ENCODE measurements around the gene MEF2C. TPM values are rescaled to one million over a fixed set of nuclear protein-coding genes. Genes with fewer than 3 reads are reported as not detected.

MEF2C gene
- total and polyA plus RNA-seq, 2 experiments from 2014 or later: 0.97 to 1.6 TPM

DNA sequence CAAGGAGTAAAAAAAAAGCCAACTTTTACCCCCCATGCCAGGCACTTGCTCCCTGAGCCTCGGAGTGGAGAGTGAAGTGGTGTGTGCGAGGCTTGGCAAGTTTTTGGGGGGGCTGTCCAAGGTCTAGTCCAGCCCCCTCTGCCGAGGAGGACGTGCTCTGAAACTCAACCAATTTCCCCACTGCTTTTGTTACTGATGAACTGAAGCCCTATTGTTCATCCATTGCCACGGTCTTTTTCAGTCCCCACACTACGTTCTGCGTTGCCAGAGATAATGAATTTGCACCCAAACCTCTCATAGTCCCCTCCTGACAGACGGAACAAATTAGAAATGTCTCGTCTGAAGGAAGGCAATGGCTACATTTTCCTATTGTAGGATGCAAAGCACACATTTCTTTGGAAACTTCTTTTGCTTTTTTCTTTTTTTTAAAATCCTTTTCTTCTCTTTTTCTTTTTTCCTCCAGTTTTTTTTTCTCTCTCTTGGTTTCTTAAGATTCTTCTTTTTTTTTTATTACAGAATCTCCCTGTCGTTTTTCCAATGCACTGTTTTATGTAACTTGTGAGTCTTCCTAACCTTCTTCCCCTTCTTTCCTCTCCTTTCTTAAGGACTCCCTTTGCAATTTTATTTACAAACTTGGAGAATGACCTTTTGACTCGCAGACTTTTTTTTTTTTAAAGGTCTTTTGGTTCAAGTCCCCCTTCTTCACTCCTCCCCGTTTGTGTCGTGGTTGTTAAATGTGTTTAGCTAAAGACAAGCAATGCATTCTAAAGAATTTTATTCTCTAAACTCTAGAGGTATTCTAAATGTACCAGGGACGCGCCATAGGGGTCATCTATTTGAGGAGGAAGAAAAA lies 209.5 kb downstream of the MEF2C start:
- Histone ChIP-seq H3K9me2 (ENCODE audit: insufficient read depth) (no peaks in the 10 kb centered on the region), H3K27me3 (ENCODE audit: insufficient read depth) (peaks cover 87% of the 10 kb centered on the region), H3K36me3 (ENCODE audit: insufficient read depth) (no peaks in the 10 kb centered on the region), H3K79me2 (replicated peaks; ENCODE audit: insufficient read depth) (no peaks in the 10 kb centered on the region), H3K4me3 (peak overlapping the region; percentile 60), H2AFZ (no peak overlapping the region; the same call in 1 of the 2 replicates), H3F3A (replicated peaks; ENCODE audit: low read depth) (peaks cover 26% of the 10 kb centered on the region), H3K4me1 (ENCODE audit: insufficient read depth) (peaks cover 71% of the 10 kb centered on the region), H3K27ac (ENCODE audit: low read depth) (no peak overlapping the region), H3K4me2 (peak overlapping the region; percentile 90), H4K20me1 (replicated peaks; ENCODE audit: insufficient read depth) (no peaks in the 10 kb centered on the region; the same call in 1 of the 2 replicates)
- Mint-ChIP-seq H3K36me3 (ENCODE audit: low read depth) (no peaks in the 10 kb centered on the region; the same call in 2 of the 3 replicates), H3K4me3 (peak overlapping the region; percentile 83), H3K27ac (no peak overlapping the region), H3K4me1 (peaks cover 62% of the 10 kb centered on the region), H3K27me3 (ENCODE audit: insufficient read depth, low read depth, poor library complexity) (peaks cover 87% of the 10 kb centered on the region), H3K9me3 (no peaks in the 10 kb centered on the region)
- peak; percentile 59 for DNase-seq (ENCODE audit: low spot score)
- TF ChIP-seq, protein P1, sequence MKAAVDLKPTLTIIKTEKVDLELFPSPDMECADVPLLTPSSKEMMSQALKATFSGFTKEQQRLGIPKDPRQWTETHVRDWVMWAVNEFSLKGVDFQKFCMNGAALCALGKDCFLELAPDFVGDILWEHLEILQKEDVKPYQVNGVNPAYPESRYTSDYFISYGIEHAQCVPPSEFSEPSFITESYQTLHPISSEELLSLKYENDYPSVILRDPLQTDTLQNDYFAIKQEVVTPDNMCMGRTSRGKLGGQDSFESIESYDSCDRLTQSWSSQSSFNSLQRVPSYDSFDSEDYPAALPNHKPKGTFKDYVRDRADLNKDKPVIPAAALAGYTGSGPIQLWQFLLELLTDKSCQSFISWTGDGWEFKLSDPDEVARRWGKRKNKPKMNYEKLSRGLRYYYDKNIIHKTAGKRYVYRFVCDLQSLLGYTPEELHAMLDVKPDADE (IDR thresholded peaks at IDR 0.05): no peak
- peak; percentile 79 for TF ChIP-seq EZH2 (IDR thresholded peaks at IDR 0.05; ENCODE audit: low read depth, unreplicated experiment)
- no peak for ATAC-seq

DNA sequence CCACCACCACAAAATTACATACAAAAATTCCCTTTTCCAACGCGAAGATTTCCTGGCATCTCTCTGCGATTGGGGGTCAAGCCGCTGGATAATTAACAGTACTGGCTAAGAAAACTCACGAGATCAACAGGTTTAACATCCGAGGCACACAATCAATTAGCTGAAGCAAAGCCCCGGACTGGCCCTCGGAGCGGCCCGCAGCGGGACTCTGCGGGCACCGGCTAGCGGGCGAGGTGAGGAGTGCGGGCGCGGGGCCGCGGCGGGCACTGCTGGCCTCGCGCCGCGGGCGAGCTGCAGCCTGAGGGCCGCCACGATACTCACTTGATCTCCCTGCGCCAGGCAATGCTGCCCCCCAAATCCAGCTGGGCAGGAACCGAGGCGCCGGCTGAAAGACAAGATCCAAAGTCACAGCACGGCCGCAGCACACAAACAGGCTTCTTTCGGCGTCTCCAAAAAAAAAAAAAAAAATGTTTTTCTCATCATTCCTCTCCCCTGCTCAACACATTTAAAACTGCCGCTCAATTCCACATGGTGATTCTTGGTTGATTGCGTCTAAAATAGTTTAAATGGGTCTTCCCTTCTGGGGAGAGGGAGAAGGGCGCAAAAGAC lies 210.2 kb downstream of the MEF2C start:
- Histone ChIP-seq H3K27me3 (ENCODE audit: insufficient read depth) (peaks cover 88% of the 10 kb centered on the region), H3K4me2 (peak overlapping the region; percentile 90)
- H3K27ac Mint-ChIP-seq: no peak overlapping the region

More for the DNA sequence above, 210.2 kb downstream of the MEF2C start:
- peaks cover 74% of the 10 kb centered on the region for H3K4me1 ChIP-seq (ENCODE audit: insufficient read depth)
- Mint-ChIP-seq H3K4me1 (peaks cover 64% of the 10 kb centered on the region), H3K4me3 (peak overlapping the region; percentile 83), H3K36me3 (ENCODE audit: low read depth) (no peaks in the 10 kb centered on the region; the same call in 2 of the 3 replicates), H3K9me3 (no peaks in the 10 kb centered on the region), H3K27me3 (ENCODE audit: insufficient read depth, low read depth, poor library complexity) (peaks cover 88% of the 10 kb centered on the region)
- H3K36me3 ChIP-seq (ENCODE audit: insufficient read depth): no peaks in the 10 kb centered on the region
- peaks cover 30% of the 10 kb centered on the region for H3F3A ChIP-seq (replicated peaks; ENCODE audit: low read depth)
- peak overlapping the region; percentile 60 for H3K4me3 ChIP-seq
- no peaks in the 10 kb centered on the region for H3K9me2 ChIP-seq (ENCODE audit: insufficient read depth)
- peak; percentile 36 for ATAC-seq
- H2AFZ ChIP-seq: no peak overlapping the region; the same call in 1 of the 2 replicates
- no peaks in the 10 kb centered on the region; the same call in 1 of the 2 replicates for H4K20me1 ChIP-seq (replicated peaks; ENCODE audit: insufficient read depth)
- no peaks in the 10 kb centered on the region for H3K79me2 ChIP-seq (replicated peaks; ENCODE audit: insufficient read depth)
- H3K27ac ChIP-seq (ENCODE audit: low read depth): no peak overlapping the region
- TF ChIP-seq ZNF114 (CRISPR knock-in tag; IDR thresholded peaks at IDR 0.05) (no peak), EZH2 (IDR thresholded peaks at IDR 0.05; ENCODE audit: low read depth, unreplicated experiment) (peak; percentile 78), NANOG (IDR thresholded peaks at IDR 0.05; ENCODE audit: borderline replicate concordance) (no peak), JUNB (IDR thresholded peaks at IDR 0.05; ENCODE audit: unreplicated experiment) (no peak), POLR2AphosphoS5 (IDR thresholded peaks at IDR 0.05; ENCODE audit: low read depth) (no peak), STAT1 (IDR thresholded peaks at IDR 0.05; ENCODE audit: unreplicated experiment) (no peak), CREB1 (CRISPR knock-in tag; IDR thresholded peaks at IDR 0.05; ENCODE audit: low read depth) (0 out of 2 replicates have a peak, but pooled peaks have one; percentile 23)
- TF ChIP-seq, protein P2, sequence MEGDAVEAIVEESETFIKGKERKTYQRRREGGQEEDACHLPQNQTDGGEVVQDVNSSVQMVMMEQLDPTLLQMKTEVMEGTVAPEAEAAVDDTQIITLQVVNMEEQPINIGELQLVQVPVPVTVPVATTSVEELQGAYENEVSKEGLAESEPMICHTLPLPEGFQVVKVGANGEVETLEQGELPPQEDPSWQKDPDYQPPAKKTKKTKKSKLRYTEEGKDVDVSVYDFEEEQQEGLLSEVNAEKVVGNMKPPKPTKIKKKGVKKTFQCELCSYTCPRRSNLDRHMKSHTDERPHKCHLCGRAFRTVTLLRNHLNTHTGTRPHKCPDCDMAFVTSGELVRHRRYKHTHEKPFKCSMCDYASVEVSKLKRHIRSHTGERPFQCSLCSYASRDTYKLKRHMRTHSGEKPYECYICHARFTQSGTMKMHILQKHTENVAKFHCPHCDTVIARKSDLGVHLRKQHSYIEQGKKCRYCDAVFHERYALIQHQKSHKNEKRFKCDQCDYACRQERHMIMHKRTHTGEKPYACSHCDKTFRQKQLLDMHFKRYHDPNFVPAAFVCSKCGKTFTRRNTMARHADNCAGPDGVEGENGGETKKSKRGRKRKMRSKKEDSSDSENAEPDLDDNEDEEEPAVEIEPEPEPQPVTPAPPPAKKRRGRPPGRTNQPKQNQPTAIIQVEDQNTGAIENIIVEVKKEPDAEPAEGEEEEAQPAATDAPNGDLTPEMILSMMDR (conservative IDR thresholded peaks at IDR 0.05; ENCODE audit: low read depth in 2 of 2): no peak
- TF ChIP-seq, protein P1 (IDR thresholded peaks at IDR 0.05): no peak
- TF ChIP-seq, protein P3, sequence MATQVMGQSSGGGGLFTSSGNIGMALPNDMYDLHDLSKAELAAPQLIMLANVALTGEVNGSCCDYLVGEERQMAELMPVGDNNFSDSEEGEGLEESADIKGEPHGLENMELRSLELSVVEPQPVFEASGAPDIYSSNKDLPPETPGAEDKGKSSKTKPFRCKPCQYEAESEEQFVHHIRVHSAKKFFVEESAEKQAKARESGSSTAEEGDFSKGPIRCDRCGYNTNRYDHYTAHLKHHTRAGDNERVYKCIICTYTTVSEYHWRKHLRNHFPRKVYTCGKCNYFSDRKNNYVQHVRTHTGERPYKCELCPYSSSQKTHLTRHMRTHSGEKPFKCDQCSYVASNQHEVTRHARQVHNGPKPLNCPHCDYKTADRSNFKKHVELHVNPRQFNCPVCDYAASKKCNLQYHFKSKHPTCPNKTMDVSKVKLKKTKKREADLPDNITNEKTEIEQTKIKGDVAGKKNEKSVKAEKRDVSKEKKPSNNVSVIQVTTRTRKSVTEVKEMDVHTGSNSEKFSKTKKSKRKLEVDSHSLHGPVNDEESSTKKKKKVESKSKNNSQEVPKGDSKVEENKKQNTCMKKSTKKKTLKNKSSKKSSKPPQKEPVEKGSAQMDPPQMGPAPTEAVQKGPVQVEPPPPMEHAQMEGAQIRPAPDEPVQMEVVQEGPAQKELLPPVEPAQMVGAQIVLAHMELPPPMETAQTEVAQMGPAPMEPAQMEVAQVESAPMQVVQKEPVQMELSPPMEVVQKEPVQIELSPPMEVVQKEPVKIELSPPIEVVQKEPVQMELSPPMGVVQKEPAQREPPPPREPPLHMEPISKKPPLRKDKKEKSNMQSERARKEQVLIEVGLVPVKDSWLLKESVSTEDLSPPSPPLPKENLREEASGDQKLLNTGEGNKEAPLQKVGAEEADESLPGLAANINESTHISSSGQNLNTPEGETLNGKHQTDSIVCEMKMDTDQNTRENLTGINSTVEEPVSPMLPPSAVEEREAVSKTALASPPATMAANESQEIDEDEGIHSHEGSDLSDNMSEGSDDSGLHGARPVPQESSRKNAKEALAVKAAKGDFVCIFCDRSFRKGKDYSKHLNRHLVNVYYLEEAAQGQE (IDR thresholded peaks at IDR 0.05; ENCODE audit: unreplicated experiment): no peak
- peak; percentile 87 for DNase-seq (ENCODE audit: low spot score)
